Kidney epithelial cell (primary cell): ENCODE results near the gene FCRL6. TPM values are rescaled to one million over a fixed set of nuclear protein-coding genes. Genes with fewer than 3 reads are reported as not detected.

Source experiments
- DNase-seq: peaks from one replicate; pipeline ENCODE4 v3.0.0-alpha.2; 2010; ENCODE audit warnings: low read depth
- H3K27me3 ChIP-seq: 2 replicates; pipeline ENCODE4 v1.6.0; 2011; ENCODE audit warnings: low read length; ENCODE audit not compliant: control insufficient read depth, insufficient read depth
- H3K36me3 ChIP-seq: 2 replicates; pipeline ENCODE4 v1.5.1; 2011; ENCODE audit warnings: low read length; ENCODE audit not compliant: control insufficient read depth, insufficient read depth
- H3K4me3 ChIP-seq: 2 replicates; pipeline ENCODE4 v1.5.1; 2011; ENCODE audit warnings: low read depth, mild to moderate bottlenecking, control low read depth, low read length
- total RNA-seq: library from RNA; depleted of rRNA; stranded (reverse); fragments of >200 nt; gene quantifications from 2 replicates; pipeline ENCODE4 v1.2.3, GENCODE V29; 2015
- TF ChIP-seq, protein P1 (sequence below): IDR thresholded peaks from 2 replicates; pipeline ENCODE4 v1.5.1; 2011; ENCODE audit warnings: mild to moderate bottlenecking, moderate library complexity, low read length, control low read depth, inconsistent platforms; ENCODE audit not compliant: insufficient read depth, poor library complexity, severe bottlenecking

The FCRL6 gene
- total RNA-seq, 1 donor from 2014 or later: not detected

DNA sequence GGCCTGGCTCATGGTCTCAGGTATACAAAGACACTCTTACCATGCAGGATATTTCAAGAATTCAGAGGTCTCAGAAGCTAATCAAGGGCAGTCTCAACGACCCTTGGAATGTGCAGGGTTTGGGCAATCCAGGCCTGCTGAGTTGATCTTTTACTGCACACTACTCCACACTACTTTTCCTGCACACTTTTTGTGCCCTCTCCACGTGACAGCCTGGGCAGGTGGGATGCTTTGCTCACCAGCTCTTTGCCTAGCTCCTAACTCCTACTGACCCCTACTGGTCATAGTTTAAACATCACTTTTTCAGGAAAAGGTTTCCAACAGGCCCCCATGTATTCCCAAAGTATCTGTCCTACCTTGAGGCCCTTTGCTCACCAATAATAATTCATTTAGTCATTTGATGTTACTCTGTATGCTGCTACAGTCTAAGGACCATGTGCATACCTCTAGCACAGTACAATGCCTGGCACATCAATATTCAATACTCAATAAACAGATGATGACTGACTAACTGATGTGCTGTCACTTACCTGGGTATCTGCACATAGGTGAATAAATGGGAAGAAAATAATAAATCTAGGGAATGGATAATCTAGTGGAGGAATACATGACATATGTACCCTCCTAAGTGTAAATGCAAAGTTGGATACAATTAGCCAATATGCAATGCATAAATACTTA, 11.8 kb upstream of the FCRL6 start:
- DNase-seq: no peak

DNA sequence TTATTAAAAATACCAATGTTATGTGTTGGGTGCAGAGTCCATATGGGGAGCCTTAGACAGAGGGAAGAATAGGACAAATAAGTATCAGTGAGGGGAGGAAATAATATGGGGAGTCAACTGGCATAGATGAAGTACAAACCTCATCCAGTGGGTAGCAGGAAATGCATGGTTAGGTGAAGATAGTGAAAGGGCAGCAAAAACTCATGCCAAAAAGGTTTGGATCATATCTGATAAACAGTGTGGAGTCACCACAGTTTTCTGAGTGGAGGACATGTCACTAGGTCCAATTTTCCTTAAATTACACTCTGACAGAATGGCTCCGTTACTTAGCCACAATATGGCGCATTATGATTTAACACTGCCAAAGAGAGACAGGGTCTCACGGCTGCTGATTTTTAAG, 11.1 kb upstream of the FCRL6 start:
- peaks cover 10% of the 10 kb centered on the region for H3K27me3 ChIP-seq
- H3K4me3 ChIP-seq: no peak overlapping the region
- TF ChIP-seq, protein P1, sequence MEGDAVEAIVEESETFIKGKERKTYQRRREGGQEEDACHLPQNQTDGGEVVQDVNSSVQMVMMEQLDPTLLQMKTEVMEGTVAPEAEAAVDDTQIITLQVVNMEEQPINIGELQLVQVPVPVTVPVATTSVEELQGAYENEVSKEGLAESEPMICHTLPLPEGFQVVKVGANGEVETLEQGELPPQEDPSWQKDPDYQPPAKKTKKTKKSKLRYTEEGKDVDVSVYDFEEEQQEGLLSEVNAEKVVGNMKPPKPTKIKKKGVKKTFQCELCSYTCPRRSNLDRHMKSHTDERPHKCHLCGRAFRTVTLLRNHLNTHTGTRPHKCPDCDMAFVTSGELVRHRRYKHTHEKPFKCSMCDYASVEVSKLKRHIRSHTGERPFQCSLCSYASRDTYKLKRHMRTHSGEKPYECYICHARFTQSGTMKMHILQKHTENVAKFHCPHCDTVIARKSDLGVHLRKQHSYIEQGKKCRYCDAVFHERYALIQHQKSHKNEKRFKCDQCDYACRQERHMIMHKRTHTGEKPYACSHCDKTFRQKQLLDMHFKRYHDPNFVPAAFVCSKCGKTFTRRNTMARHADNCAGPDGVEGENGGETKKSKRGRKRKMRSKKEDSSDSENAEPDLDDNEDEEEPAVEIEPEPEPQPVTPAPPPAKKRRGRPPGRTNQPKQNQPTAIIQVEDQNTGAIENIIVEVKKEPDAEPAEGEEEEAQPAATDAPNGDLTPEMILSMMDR: no peak
- DNase-seq: no peak
- H3K36me3 ChIP-seq: no peaks in the 10 kb centered on the region

More for the DNA sequence above, 11.8 kb upstream of the FCRL6 start:
- no peaks in the 10 kb centered on the region for H3K36me3 ChIP-seq
- no peak overlapping the region for H3K4me3 ChIP-seq
- TF ChIP-seq, protein P1: peak; percentile 54
- peaks cover 7% of the 10 kb centered on the region for H3K27me3 ChIP-seq

- H3K36me3 ChIP-seq: no peaks in the 10 kb centered on the region
These were observed 10.7 kb upstream of the FCRL6 start for GRCh38 chr1:159791461-159791860.

GRCh38 chr1:159795534-159795933, 6.6 kb upstream of the FCRL6 start:
- Histone ChIP-seq H3K27me3 (peaks cover 10% of the 10 kb centered on the region), H3K36me3 (no peaks in the 10 kb centered on the region), H3K4me3 (no peak overlapping the region)
- TF ChIP-seq, protein P1: no peak
- no peak for DNase-seq

More at GRCh38 chr1:159791461-159791860, 10.7 kb upstream of the FCRL6 start:
- Histone ChIP-seq H3K4me3 (no peak overlapping the region), H3K27me3 (peaks cover 10% of the 10 kb centered on the region)
- TF ChIP-seq, protein P1: no peak
- DNase-seq: no peak

- TF ChIP-seq, protein P1: peak; percentile 68
- peak; percentile 26 for DNase-seq
- H3K27me3 ChIP-seq: peaks cover 7% of the 10 kb centered on the region
- H3K4me3 ChIP-seq: no peak overlapping the region
- H3K36me3 ChIP-seq: no peaks in the 10 kb centered on the region
These were observed 3.3 kb upstream of the FCRL6 start for GRCh38 chr1:159798893-159799292.
